Activated CD8-positive, alpha-beta T cell treated with anti-CD3 and anti-CD28 coated beads for 36 hours (primary cell): Measurements from ENCODE around the gene CCDC6. TPM values are rescaled to one million over a fixed set of nuclear protein-coding genes. Genes with fewer than 3 reads are reported as not detected.
"Not testable (repeated sequence)": the region's sequence is repeated elsewhere in the genome, so short reads cannot be mapped to it uniquely, and the experiment has no call there.

Experiments
- ATAC-seq: fragments of 200-7000 bp; cut with Tn5 transposase; one replicate; pipeline ENCODE4 v1.10.0; 2021; ENCODE audit warnings: mild to moderate bottlenecking, moderate library complexity
- CTCF ChIA-PET: fragments of 350-600 bp; sonication (Branson Sonifier 250); formaldehyde crosslinking; loops from one replicate; lab custom pipeline; 2021; ENCODE audit warnings: antibody characterized with exemption; lab: Charles Lee
- POLR2A ChIA-PET: fragments of 350-600 bp; sonication (Branson Sonifier 250); formaldehyde crosslinking; loops from one replicate; lab custom pipeline; 2021; ENCODE audit warnings: antibody characterized with exemption; lab: Charles Lee
- DNase-seq: peaks from one replicate; pipeline ENCODE4 v3.0.0-alpha.2; 2020
- H3K27ac Mint-ChIP-seq: one replicate; pipeline ENCODE4 v1.8.0; 2021; ENCODE audit warnings: mild to moderate bottlenecking, mixed read lengths
- H3K27me3 Mint-ChIP-seq: one replicate; pipeline ENCODE4 v1.8.0; 2021; ENCODE audit warnings: mixed read lengths
- H3K36me3 Mint-ChIP-seq: one replicate; pipeline ENCODE4 v1.8.0; 2021; ENCODE audit warnings: low read depth, mixed read lengths
- H3K4me1 Mint-ChIP-seq: one replicate; pipeline ENCODE4 v1.8.0; 2021; ENCODE audit warnings: low read depth, mixed read lengths
- H3K4me3 Mint-ChIP-seq: one replicate; pipeline ENCODE4 v1.8.0; 2021; ENCODE audit warnings: mild to moderate bottlenecking, moderate library complexity, mixed read lengths
- H3K9me3 Mint-ChIP-seq: one replicate; pipeline ENCODE4 v1.8.0; 2021; ENCODE audit warnings: mixed read lengths
- CTCF ChIP-seq: fragments of 200-600 bp; IDR thresholded peaks from one replicate; pipeline ENCODE4 v1.8.0; 2022; ENCODE audit warnings: antibody characterized with exemption, mild to moderate bottlenecking
- intact Hi-C: fragments of 100-400 bp; cut with micrococcal nuclease; formaldehyde crosslinking; loops from one replicate; pipeline ENCODE4 v1.10.0; 2022
- total RNA-seq, 2 experiments: library from RNA; stranded (reverse); gene quantifications; one replicate each; pipeline ENCODE4 v1.2.3, GENCODE V29; 2021

The CCDC6 gene
- total RNA-seq: 10 to 100 TPM; 34.8 to 35.8 TPM

- H3K4me1 Mint-ChIP-seq: peaks cover 55% of the 10 kb centered on the region
- H3K4me3 Mint-ChIP-seq: peak within 1 kb of the TSS; percentile 94
- peak; percentile 73 for TF ChIP-seq CTCF
- peak within 1 kb of the TSS; percentile 98 for H3K27ac Mint-ChIP-seq
- CTCF ChIA-PET: interaction anchor here (0.7 to 5.3 kb wide), 24 partner anchors 9 to 280 kb away, joined by 3 to 66 read pairs (median 3); no protein-coding TSS in a partner anchor
- ATAC-seq (peak; percentile 85), DNase-seq (peak; percentile 96)
- H3K27me3 Mint-ChIP-seq: no peaks in the 10 kb centered on the region
- POLR2A ChIA-PET: interaction anchor here (0.7 to 4.6 kb wide), 12 partner anchors 11 to 96 kb away, joined by 3 to 35 read pairs (median 4); no protein-coding TSS in a partner anchor
- no peaks in the 10 kb centered on the region for H3K9me3 Mint-ChIP-seq
- intact Hi-C loops: loop anchor here (1.0 to 5.0 kb wide), 3 partner anchors 25 to 279 kb away; no protein-coding TSS in a partner anchor
- peaks cover 32% of the 10 kb centered on the region for H3K36me3 Mint-ChIP-seq
Observed at GRCh38 chr10:59906417-59907202, at the start of gene CCDC6. TSS of gene CCDC6 (minus strand) at chr10:59906556. CDS start at chr10:59906424, 132 bp downstream.

- no peaks in the 10 kb centered on the region for H3K36me3 Mint-ChIP-seq
- CTCF ChIA-PET: no interaction called here
- no peak for TF ChIP-seq CTCF
- no peaks in the 10 kb centered on the region for H3K4me1 Mint-ChIP-seq
- H3K27ac Mint-ChIP-seq: no peak overlapping the region
- H3K9me3 Mint-ChIP-seq: no peaks in the 10 kb centered on the region
- no peak overlapping the region for H3K4me3 Mint-ChIP-seq
- intact Hi-C loops: no loop called here
- POLR2A ChIA-PET: no interaction called here
- peaks cover 4% of the 10 kb centered on the region for H3K27me3 Mint-ChIP-seq
- DNase-seq (no peak), ATAC-seq (no peak)
Observed at GRCh38 chr10:59954296-59954695, 47.9 kb upstream of the CCDC6 start.

- H3K36me3 Mint-ChIP-seq, intact Hi-C loops, H3K4me3 Mint-ChIP-seq, CTCF ChIA-PET, DNase-seq, POLR2A ChIA-PET, H3K9me3 Mint-ChIP-seq, H3K27ac Mint-ChIP-seq, H3K4me1 Mint-ChIP-seq, ATAC-seq, H3K27me3 Mint-ChIP-seq: not testable (repeated sequence)
Observed at GRCh38 chr10:59953711-59954110, 47.4 kb upstream of the CCDC6 start.

GRCh38 chr10:59950105-59950504, 43.7 kb upstream of the CCDC6 start:
- no peaks in the 10 kb centered on the region for H3K36me3 Mint-ChIP-seq
- ATAC-seq (no peak), DNase-seq (no peak)
- TF ChIP-seq CTCF: no peak
- ChIA-PET CTCF (no interaction called here), POLR2A (no interaction called here)
- H3K4me1 Mint-ChIP-seq: no peaks in the 10 kb centered on the region
- H3K4me3 Mint-ChIP-seq: no peak overlapping the region
- H3K27ac Mint-ChIP-seq: no peak overlapping the region
- peaks cover 9% of the 10 kb centered on the region for H3K27me3 Mint-ChIP-seq
- intact Hi-C loops: no loop called here
- no peaks in the 10 kb centered on the region for H3K9me3 Mint-ChIP-seq

GRCh38 chr10:59949608-59950007, 43.3 kb upstream of the CCDC6 start:
- TF ChIP-seq CTCF: no peak
- no peaks in the 10 kb centered on the region for H3K36me3 Mint-ChIP-seq
- ChIA-PET POLR2A (no interaction called here), CTCF (no interaction called here)
- H3K27ac Mint-ChIP-seq: no peak overlapping the region
- H3K4me1 Mint-ChIP-seq: no peaks in the 10 kb centered on the region
- H3K9me3 Mint-ChIP-seq: no peaks in the 10 kb centered on the region
- H3K4me3 Mint-ChIP-seq: no peak overlapping the region
- intact Hi-C loops: no loop called here
- peaks cover 11% of the 10 kb centered on the region for H3K27me3 Mint-ChIP-seq
- DNase-seq: no peak
- no peak for ATAC-seq
